PC-3 (cell line): Measurements from ENCODE around the gene SRGAP1.

Experiments
- EZH2 ChIP-seq: fragments of 300-600 bp; sonication (generic); IDR thresholded peaks from one replicate; pipeline ENCODE4 v1.6.1; 2017; ENCODE audit warnings: antibody characterized with exemption, mild to moderate bottlenecking, low read length; ENCODE audit not compliant: unreplicated experiment
- EZH2phosphoT487 ChIP-seq: fragments of 300-600 bp; sonication (generic); IDR thresholded peaks from 2 replicates; pipeline ENCODE4 v1.6.1; 2018; ENCODE audit warnings: mild to moderate bottlenecking, antibody characterized with exemption, low read length, borderline replicate concordance
- TF ChIP-seq, protein P1 (sequence below): fragments of 300-600 bp; sonication (generic); conservative IDR thresholded peaks from 2 replicates; pipeline ENCODE4 v1.5.1; 2017; ENCODE audit warnings: antibody characterized with exemption, low read depth, mild to moderate bottlenecking, low read length

DNA sequence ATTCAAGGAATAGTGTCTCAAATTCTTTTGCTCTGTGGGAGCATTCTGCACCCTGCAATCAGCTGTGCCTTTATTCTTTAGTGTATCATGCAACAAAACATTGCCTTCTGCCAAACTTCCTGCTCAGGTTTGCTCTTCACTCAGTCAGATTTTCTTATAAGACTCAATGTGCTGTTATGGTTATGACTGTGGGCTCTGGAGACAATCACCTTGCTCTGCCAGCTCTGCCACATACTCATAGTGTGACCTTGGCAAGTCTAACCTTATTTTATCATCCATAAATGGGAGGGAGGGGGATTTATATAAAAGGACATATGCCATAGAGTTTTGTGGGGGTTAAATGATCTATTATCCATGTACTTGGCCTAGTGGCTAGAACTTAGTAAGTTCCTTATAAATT is 51.3 kb downstream of the SRGAP1 start:
- no peak for TF ChIP-seq EZH2
- TF ChIP-seq, protein P1, sequence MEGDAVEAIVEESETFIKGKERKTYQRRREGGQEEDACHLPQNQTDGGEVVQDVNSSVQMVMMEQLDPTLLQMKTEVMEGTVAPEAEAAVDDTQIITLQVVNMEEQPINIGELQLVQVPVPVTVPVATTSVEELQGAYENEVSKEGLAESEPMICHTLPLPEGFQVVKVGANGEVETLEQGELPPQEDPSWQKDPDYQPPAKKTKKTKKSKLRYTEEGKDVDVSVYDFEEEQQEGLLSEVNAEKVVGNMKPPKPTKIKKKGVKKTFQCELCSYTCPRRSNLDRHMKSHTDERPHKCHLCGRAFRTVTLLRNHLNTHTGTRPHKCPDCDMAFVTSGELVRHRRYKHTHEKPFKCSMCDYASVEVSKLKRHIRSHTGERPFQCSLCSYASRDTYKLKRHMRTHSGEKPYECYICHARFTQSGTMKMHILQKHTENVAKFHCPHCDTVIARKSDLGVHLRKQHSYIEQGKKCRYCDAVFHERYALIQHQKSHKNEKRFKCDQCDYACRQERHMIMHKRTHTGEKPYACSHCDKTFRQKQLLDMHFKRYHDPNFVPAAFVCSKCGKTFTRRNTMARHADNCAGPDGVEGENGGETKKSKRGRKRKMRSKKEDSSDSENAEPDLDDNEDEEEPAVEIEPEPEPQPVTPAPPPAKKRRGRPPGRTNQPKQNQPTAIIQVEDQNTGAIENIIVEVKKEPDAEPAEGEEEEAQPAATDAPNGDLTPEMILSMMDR = no peak
- TF ChIP-seq EZH2phosphoT487 = no peak
